GM18508 (cell line): Measurements from ENCODE around the gene FADS3.

Experiments used
- ATAC-seq: cut with Tn5 transposase; IDR thresholded peaks from one replicate; pipeline ENCODE4 v1.9.1; 2021; ENCODE audit warnings: moderate number of reproducible peaks; ENCODE audit not compliant: insufficient read depth, unreplicated experiment

FADS3 gene

DNA sequence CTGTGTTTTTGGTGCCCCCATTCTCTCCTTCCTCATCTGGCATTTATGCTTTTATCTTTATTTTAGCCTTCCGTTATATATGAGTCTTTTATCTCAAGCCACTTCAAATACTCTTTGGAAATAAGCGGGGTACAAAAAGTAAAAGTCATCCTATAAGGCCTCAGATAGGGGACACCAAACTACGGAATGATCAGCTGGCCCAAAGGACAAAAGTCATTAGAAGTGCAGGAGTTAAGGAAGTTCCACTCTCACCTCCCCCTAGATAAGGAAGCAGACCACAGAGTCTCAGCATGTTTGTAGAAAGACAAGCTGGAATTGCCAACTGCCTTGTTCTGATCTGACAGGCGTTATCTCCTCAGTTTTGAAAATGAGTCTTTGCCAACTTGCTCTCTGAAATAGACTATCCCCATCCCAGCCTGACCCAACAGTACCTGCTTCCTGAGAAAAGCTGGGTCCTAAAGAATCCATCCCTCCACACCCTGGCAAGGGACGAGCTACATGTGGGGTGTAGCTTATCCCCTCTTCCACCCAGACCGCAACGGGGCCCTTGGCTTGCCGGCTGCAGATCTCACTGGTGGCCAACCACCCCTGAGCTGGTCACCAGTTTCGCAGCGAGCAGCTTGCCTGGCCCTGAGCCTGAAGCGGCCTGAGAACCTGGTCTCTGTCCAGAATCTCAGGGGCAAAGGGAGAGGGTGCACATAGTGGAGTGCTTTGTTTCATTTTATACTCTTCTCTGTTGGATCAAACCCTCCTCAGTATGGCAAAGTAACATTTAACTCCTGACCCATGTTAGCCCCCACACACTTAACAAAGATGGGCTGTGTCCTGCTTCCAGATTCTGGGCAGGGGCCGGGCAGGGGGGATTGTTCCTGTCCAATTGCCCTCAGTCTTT is 49.5 kb downstream of the FADS3 start:
- no peak for ATAC-seq

DNA sequence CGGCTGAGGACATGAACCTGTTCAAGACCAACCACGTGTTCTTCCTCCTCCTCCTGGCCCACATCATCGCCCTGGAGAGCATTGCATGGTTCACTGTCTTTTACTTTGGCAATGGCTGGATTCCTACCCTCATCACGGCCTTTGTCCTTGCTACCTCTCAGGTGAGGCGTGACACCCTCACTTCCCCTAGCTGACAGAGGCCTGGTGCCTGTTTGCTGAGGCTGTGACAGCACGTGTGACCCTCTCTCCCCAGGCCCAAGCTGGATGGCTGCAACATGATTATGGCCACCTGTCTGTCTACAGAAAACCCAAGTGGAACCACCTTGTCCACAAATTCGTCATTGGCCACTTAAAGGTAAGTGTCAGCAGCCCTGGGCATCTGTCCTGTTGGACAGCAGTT is 51.0 kb downstream of the FADS3 start:
- no peak for ATAC-seq

DNA sequence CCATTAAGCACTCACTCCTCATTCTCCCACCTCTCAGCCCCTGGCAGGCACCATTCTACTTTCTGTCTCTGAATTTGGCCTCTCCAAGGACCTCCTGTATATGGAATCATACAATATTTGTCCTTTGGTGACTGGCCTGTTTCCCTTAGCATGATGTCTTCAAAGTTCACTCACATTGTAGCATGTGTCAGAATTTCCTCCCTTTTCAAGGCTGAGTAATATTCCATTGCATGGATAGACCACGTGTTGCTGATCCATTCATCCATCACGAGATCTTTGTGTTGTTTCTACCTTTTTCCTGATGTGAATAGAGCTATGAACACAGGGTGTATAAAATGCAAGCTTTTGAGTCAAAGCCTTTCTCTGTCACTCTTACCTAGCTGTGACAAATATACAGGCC is 51.6 kb downstream of the FADS3 start:
- no peak for ATAC-seq

DNA sequence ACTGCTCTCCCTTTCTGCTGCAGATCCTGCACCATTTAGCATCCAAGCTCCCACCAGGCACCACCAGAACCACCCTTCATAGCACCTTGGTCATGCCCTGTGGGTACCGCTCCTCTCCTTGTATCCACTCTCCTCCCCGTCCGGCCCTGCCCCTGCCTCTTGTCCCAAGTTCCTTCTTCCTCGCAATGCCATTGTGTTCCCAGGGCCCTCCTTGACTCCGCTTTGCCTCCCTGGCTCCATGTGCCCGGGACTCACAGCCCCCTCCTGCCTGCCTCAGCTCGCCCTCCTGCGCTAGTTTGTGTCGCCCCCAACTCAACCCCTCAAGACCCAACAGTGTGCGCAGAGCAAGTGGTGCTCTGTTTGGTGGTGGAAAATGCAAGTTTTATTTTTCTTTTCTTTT is 52.4 kb downstream of the FADS3 start:
- no peak for ATAC-seq

DNA sequence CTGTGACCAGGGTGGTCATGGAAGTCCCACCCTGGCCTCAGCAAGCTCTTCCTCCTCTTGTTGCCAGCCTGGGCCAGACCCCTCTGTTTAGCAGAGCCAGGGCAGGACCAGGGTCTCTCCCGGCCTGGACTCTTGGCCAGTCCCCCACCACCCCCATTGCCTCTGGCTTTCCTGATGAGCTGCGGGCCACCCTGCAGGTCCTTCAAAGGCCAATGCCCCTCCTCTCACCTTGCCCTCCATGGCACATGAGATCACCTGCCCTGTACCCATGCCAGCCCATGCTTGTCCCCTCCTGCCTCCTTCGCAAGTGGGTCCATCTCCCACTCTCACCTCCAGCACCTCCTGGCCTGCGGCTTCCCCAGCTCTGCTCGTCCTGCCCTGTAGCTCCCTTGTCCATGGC is 52.8 kb downstream of the FADS3 start:
- no peak for ATAC-seq

DNA sequence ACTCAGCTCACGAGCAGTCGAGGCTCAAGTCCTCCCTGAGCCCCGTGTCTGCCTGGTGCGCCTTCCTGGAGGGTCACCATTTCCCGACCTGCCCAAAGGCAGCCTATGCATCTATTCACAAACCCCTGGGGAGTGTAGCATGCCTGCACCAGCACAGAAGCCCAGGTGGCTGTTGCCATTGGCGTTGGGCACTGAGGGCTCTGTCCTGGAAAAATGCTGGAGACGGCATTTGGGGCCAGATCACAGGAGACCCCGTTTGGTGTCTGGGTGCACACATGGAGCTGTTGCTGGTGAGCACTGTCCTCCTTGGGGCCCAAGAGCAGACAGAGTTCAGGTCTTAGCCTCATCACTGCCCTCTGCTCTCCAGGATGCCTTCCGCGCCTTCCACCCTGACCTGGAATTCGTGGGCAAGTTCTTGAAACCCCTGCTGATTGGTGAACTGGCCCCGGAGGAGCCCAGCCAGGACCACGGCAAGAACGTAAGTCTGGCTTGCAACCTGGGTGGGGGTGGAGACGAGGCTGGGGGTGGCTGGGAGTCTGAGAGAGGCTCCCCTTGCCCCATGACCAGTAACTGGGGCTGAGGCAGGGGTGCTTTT is 53.8 kb downstream of the FADS3 start:
- no peak for ATAC-seq

DNA sequence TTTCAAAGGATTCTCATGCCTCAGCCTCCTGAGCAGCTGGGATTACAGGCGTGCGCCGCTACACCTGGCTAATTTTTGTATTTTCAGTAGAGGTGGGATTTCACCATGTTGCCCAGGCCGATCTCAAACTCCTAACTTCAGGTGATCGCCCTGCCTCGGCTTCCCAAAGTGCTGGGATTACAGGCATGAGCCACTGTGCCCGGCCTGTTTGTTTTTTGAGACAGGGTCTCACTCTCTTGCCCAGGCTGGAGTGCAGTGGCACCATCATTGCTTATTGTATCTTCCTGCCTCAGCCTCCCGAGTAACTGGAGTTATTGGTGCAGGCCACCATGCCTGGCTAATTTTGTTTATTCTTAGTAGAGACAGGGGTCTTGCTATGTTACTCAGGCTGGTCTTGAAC is 55.2 kb downstream of the FADS3 start:
- ATAC-seq, result no peak

DNA sequence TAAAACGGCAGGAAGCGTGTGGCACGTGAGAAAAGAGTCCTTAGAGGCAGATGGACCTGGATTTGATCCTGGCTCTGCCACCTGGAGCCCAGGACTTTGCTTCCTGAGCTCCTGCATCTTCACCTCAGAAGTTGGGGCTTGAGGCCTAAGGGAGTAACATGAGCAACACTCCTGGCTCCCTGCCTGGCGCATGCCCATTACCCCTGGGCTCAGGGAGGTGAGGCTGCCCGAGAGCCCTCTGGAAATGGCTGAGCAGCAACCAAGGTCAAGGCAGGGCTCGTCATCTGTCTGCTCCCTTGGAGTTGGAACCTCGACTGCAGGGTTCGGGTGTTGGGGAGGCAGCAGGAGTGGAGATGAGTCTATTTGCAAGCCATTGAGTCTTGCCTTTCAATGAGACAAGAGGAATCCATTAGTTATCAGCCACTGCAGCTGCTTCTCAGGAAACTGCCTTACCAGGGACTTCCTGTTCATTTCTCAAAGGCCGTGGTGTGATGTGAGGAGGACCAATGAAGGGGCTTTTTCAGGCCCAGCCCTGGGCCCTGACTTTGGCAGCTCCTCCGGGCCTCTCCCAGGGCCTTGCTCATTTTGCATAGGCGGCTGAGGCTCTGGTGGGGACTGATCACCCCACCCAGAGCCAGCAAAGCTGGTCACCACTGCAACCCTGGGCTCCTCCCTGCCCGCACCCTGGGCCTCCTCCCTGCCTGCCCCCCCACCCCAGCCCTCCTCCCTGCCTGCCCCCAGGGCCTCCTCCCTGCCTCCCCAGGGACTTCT is 56.9 kb downstream of the FADS3 start:
- ATAC-seq, result peak; percentile 71

DNA sequence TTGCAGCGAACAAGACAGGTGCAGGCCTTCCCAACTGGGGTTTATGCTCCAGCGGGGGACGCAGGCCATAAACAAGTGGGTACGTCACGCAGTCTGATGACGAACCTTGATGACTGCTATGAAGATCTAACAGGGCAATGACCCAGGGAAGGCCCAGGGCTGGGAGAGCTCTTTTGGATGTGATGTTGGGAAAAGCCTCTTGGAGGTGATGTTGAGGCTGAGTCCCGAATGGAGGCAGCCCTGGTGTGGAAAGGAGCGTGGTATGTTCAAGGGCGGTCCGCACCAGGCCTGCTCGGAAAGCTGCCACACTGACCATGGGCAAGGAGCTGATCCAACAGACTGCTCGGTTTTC is 57.4 kb downstream of the FADS3 start:
- no peak for ATAC-seq

DNA sequence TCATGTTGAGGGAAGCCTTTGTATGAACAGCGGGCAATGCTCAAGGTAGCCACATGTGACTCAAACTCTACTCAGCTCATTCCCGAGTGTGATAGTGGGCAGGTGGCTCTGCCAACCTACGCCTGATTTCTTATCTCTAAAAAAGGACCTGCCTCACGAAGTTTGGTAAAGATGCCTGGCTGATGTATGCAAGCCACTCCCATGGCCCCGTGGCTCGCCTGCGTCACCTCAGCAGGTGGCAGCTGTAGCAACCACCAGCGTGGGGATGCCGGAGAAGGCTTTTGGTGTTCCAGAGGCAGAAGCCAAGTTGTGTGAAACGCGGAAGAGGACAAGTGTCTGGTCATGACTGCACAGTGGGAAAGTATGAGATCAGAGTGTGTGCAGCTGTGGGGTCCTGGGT is 57.9 kb downstream of the FADS3 start:
- ATAC-seq, result no peak

DNA sequence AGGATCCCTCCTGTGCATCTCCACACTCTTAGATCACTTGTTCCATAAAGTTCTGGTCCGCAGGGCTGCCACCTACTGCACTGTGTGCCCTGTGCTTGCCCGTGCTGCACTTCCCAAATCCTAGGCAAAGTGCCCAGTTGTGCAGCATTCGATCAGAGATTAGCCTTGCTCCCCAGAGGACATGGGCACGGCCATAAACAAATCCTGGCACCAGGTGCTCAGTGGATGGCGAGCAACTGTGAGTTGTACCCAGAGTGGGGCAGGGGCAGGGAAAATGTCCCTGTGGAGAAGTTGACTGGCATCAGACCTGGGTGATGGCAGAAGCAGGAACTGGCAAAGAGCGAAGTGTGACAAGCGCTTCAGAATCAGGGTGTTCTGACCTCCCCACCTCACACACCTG is 58.6 kb downstream of the FADS3 start:
- ATAC-seq, result no peak

DNA sequence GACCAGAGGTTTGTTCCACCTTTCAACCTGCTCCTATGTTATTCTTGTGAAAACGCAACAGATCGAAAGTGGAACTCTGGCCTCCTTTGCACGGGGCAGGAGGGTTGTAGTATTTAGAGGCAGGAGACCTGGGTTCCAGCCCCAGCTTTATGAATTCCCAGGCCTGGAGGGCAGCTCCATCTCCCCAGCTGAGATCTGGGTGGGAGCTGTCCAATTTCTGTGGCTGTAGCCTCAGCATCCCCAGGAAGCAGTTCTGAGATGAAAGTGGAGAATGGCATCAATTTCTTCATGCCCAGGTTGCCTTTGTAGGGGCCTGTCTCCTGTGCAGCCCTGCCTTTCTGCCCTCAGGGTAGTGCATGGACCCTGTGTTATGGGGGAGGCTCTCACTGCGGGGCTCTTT is 59.1 kb downstream of the FADS3 start:
- no peak for ATAC-seq

DNA sequence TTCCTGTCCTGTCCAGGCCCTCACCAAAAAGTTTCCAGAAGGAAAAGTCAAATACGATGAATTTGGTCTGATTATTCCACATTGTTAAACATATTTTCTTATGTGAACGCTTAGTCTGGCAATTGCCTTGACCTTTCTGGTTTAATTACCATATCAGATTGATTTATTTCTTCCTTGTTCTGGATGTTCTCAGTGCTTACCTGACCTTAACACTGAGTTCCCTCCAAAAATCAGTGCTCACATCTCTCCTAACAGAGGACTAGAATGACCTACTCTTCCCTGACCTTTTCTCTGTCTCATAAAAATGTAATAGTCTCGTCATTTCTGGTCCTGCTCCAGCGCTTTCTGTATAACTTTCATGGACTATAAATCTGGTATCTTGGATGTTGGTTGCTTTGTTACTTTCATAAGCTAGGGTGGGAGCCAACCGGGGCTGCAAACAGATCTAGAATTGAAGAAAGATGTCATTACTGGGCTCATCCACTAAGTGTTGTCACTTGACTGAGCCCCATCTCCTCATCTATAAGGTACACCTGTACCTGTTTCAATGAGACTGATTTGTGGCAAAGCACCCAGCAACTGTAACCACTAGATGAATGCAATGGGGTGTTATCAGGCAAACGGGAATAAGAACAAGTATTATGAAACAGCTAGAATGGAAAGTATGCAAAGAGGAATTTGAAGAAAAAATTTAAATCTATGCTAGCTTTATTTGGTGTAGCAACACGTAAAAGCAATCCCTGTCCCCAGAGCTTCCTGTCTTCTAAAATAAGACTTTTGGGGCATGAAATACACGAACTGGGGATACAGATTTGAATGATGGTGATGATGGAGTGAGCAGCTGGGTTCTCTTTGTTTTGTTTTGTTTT is 60.9 kb downstream of the FADS3 start:
- ATAC-seq, result no peak

DNA sequence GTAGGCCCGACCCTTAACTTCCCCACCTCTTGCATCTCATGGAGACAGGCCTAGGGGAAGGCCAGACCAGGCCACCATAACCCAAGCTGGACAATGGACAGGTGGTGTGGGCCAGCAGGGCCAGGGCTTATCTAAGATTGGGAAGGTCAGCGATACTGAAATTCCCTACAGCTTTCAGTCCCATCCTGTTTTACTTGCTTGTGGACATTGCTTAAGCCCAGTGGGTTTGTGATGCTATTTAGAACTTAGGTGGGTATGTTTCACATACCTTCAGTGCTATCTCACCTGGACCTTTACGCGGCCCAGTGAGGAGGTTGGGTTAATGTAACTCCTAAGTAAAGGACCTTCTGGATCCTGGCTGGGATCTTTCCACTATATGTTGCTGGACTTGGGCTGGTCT is 61.5 kb downstream of the FADS3 start:
- ATAC-seq, result no peak

DNA sequence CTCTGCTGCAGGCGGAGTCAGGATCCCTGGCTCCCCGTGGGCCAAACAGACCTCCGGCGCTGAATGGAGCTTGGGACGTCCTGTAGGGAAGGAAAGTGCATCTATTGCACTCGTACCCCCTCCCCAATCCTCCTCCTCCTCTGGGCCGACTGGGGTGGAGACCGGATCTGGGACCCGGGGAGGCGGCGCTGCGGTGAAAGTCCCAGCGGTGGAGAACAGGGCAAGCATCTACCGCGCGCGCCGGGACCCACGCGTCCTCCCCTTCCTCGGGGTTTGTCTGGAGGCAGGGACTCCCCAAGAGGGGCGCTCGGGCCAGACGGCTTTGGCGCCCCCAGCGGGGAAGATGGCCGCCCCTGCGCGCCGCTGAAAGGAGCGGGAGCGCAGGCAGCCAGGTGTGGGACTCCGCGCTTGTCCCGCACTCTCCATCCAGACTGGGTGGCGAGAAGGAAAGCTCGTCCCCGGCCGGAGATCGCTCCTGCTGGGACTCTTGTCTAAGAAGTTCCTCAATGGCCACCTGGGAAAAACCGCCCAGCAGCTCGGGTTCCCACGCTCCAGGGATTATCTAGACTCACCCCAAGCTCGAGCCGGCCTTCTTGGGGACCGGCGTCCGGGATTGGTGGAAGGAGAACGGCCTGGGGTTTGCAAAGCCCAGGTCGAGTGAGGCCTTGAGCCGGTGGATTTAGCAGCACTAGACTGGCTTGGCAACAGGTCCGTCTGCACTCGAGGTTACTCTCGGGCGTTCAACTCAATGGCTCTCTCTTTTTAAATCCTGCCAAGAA is 62.5 kb downstream of the FADS3 start:
- ATAC-seq, result no peak

DNA sequence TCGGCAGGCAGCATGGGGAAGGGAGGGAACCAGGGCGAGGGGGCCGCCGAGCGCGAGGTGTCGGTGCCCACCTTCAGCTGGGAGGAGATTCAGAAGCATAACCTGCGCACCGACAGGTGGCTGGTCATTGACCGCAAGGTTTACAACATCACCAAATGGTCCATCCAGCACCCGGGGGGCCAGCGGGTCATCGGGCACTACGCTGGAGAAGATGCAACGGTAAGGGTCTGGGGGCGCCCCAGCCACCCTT is 63.0 kb downstream of the FADS3 start:
- no peak for ATAC-seq

DNA sequence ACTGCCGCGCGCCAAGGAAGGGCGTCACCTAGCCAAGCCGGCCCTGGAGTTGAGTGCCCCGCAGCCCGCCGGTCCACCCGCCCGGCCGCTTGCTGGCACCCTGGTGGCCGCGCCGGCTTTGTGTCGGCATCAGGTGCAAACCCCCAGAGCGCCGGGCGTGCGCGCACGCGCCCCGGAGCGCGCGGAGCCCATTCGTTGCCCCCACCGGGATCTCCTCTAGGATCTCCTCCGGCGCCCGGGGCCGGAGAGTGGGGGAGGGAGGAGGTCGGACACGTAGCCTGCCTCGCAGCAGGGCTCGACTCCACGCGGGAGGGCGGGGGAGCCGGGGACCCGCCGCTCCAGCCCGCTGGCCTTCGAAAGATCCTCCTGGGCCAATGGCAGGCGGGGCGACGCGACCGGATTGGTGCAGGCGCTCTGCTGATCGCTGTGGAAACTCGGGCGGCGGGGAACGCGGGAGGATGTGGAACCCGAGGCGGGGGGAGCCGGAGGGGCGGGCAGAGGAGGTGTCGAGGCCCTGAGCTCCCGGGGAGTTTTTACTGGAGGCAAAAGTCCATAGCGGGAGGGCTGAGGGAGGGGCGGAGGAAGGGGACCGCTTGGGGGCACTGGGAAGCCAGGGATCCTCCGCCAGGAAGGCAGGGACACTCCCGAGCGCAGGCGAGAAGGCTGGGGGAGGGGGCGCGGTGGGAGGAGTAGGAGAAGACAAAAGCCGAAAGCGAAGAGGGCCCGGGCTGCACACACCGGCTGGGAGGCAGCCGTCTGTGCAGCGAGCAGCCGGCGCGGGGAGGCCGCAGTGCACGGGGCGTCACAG is 63.6 kb downstream of the FADS3 start, which contains the start of gene FADS2:
TSS of gene FADS2 (plus strand) at position 730 of the 808 bp plus-strand sequence. CDS start 91 bp downstream, outside the sequence.
- ATAC-seq, result no peak

DNA sequence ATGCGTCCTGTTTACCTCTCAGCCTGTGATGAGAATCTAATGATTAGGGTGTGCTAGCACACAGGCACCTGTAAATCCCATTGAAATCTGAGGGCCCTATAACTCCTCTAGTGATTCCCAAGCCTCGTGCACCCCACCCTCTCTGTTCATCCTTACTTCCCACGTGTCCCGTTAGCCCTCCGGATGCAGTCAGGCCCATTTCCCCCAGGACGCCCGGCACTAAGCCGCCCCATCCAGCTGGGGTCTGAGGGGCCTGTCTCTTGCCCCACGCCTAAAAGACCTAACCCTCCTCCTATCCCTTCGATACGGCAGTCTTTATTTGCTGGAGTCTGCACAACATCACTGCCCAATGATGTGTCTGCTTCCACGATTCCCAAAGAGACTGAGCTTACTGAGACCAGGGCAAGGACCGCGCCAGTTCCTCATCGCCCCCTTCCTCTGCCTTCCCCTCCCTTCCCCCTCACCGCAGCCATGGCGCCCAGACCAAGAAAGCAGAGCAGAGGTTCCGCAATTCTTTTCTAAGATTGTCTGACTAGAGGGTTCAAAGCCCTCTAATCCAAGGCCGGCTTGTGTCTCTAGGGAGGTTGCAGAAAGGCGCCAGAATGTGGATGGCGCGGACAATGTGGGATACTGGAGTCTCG is 64.3 kb downstream of the FADS3 start:
- ATAC-seq, result no peak
